HEK293 (cell line): ENCODE results near the gene MAP4K4.

ENCODE experiments used
- EGR2 ChIP-seq: fragments of 450-650 bp; formaldehyde crosslinking; IDR thresholded peaks from 2 replicates; pipeline ENCODE4 v1.5.1; 2016; ENCODE audit warnings: low read depth, missing biosample characterization, missing genetic modification characterization
- YY1 ChIP-seq: fragments of 450-650 bp; formaldehyde crosslinking; IDR thresholded peaks from 2 replicates; pipeline ENCODE4 v1.5.1; 2018; ENCODE audit warnings: missing biosample characterization, missing genetic modification characterization
- ZBTB7A ChIP-seq: fragments of 450-650 bp; formaldehyde crosslinking; IDR thresholded peaks from 2 replicates; pipeline ENCODE4 v1.5.1; 2016; ENCODE audit warnings: low read depth, missing biosample characterization, missing genetic modification characterization
- ZNF157 ChIP-seq: fragments of 450-650 bp; formaldehyde crosslinking; IDR thresholded peaks from 2 replicates; pipeline ENCODE4 v1.5.1; 2016; ENCODE audit warnings: missing biosample characterization, missing genetic modification characterization
- ZNF184 ChIP-seq: fragments of 450-650 bp; IDR thresholded peaks from 2 replicates; pipeline ENCODE4 v1.5.1; 2018; ENCODE audit warnings: missing biosample characterization, mild to moderate bottlenecking, missing genetic modification characterization
- ZNF449 ChIP-seq: fragments of 450-650 bp; formaldehyde crosslinking; IDR thresholded peaks from 2 replicates; pipeline ENCODE4 v1.5.1; 2017; ENCODE audit warnings: missing biosample characterization, mild to moderate bottlenecking, missing genetic modification characterization, moderate library complexity
- TF ChIP-seq, protein P1 (sequence below): fragments of 450-650 bp; formaldehyde crosslinking; IDR thresholded peaks from 2 replicates; pipeline ENCODE4 v1.5.1; 2016; ENCODE audit warnings: missing biosample characterization, missing genetic modification characterization

GRCh38 chr2:101854877-101855276 is 157.4 kb downstream of the MAP4K4 start:
- TF ChIP-seq, protein P1, sequence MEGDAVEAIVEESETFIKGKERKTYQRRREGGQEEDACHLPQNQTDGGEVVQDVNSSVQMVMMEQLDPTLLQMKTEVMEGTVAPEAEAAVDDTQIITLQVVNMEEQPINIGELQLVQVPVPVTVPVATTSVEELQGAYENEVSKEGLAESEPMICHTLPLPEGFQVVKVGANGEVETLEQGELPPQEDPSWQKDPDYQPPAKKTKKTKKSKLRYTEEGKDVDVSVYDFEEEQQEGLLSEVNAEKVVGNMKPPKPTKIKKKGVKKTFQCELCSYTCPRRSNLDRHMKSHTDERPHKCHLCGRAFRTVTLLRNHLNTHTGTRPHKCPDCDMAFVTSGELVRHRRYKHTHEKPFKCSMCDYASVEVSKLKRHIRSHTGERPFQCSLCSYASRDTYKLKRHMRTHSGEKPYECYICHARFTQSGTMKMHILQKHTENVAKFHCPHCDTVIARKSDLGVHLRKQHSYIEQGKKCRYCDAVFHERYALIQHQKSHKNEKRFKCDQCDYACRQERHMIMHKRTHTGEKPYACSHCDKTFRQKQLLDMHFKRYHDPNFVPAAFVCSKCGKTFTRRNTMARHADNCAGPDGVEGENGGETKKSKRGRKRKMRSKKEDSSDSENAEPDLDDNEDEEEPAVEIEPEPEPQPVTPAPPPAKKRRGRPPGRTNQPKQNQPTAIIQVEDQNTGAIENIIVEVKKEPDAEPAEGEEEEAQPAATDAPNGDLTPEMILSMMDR (tag by site-specific recombination) = no peak
- no peak for TF ChIP-seq ZNF184 (tag by site-specific recombination)
- no peak for TF ChIP-seq EGR2
- TF ChIP-seq YY1 = no peak
- TF ChIP-seq ZNF449 (tag by site-specific recombination) = no peak
- TF ChIP-seq ZBTB7A (tag by site-specific recombination) = no peak
- TF ChIP-seq ZNF157 (tag by site-specific recombination) = no peak
